Stimulated activated CD8-positive, alpha-beta memory T cell treated with anti-CD3 and anti-CD28 coated beads, Interleukin-12 subunit alpha, Interleukin-12 subunit beta, amount 100 ng/mL, for 1 hour (primary cell): ENCODE results near the gene LMOD1.
"Not testable (repeated sequence)": the region's sequence is repeated elsewhere in the genome, so short reads cannot be mapped to it uniquely, and the experiment has no call there.

Experiments
- DNase-seq: peaks from one replicate; pipeline ENCODE4 v3.0.0-alpha.2; 2020; ENCODE audit warnings: low read depth

Gene LMOD1

DNA sequence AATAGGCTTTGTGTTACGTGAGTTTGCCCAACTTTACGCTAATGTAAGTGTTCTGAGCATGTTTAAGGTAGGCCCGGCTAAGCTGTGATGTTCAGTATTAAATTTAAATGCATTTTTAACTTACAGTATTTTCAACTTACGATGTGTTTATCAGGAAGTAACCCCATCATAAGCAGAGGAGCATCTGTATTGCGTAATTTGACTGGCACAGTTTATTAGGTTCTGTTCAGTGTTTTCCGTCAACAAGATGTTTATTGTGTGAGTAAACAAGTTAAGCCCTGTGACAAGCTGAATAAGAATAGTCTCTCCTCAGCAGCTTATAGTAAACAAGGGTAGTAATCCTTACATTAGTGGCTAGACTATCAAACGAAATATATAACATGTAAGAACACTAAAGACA, 84.9 kb downstream of the LMOD1 start:
- DNase-seq: no peak

DNA sequence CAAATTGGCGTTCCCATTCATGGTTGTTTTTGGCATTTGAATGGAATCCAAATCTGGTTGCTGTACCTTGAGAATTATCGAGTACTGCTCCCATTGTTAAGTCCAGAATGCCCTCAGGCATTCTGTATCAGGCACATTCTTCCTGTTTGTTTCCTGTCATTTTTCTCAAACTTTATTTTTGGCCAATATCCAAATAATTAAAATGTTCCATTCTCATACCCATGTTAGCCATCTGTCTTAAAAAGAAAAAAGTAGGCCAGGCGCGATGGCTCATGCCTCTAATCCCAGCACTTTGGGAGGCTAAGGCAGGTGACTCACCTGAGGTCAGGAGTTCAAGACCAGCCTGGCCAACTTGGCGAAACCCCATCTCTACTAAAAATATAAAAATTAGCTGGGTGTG, 86.9 kb downstream of the LMOD1 start:
- DNase-seq: no peak

DNA sequence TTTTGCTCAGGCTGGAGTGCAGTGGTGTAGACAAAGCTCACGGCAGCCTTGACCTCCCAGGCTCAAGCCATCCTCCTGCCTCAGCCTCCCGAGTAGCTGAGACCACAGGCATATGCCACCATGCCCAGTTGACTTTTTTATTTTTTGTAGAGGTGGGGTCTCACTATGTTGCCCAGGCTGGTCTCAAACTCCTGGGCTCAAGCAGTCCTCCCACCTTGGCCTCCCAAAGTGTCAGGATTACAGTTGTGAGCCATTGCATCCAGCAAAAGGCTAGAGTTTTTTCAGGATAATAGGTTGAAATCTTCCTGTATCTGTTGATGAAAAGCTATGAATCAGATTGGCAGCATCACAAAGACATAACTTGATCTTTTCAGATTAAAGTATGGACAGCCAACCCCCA, 89.6 kb downstream of the LMOD1 start:
- DNase-seq: not testable (repeated sequence)

DNA sequence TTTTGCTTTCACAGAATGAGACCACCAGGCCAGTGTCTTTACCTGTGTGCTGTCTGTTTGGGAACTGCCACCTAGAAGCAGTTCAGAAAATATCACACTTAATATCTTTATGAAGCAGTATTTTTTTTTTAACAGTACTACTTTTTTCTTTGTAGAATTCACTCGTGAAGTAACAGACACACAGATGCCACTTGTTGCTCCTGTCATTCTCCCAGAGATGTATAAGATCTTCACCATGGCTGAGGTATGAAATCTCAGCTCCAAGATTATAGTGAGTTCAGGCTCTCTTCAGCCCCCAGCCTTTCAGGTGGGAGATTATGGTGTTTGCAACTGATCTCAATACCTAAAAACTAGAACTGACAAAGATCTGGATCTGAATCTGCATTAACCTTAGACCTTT, 94.4 kb downstream of the LMOD1 start:
- DNase-seq: no peak

DNA sequence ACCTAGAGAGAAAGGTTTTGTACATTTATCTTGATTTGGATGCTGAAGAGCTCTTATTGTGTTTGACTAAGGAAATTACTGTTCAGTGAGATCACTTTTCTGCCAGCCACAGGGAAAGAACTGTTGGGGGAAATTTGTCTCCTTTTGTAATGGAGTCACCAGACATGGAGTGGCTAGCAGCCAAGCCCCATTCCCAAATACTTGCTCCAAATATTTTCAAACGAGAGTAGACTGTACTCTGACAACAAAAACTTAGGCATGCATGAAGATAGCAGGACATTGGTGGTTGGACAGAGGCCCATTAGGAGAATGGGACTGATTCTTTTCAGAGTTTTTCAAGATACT, 96.3 kb downstream of the LMOD1 start:
- no peak for DNase-seq

DNA sequence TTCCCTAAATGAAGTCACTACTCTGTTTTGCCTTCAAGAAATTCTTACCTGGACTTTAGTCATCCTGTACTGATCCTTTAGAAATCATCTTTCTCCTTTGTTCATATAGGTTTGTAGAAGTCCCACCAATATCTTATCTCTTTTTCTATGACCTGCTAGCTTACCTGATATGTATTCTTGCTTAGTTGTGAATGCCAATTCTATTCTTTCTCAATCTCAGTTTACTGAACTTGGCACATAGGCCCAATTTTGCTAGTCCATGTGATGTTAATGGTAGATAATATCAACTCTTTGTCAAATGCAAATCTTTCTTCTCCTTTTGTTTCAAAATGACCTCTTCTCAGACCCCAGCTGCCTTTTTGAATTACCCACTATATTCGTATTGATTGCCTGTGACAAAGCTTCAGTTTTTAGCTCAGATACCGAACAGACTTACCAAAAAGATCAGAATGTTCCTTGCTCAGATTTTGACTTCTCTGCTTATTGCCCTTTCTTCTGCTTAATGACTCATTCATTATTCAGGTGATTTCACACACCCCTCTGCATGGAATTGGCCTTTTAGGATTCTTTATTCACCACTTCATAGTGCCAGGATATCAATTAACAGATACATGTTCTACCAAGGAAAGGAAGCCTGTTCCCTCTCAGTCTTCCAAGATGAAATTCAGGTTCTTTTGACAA, 96.8 kb downstream of the LMOD1 start:
- no peak for DNase-seq

DNA sequence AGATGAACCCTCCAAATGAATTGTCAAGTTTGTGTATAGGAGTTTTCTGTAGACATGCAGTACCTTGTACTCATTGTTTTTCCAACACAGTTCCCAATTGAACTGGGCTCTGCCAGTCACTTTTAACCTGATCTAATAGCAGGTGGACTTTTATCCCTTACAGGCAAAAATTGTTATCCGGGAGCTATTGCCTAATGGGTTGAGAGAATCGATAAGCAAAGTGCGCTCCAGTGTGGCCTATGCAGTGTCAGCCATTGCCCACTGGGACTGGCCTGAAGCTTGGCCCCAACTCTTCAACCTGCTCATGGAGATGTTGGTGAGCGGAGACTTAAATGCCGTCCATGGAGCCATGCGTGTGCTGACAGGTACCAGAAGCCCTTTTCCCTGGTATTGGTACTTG, 98.1 kb downstream of the LMOD1 start:
- DNase-seq: no peak

DNA sequence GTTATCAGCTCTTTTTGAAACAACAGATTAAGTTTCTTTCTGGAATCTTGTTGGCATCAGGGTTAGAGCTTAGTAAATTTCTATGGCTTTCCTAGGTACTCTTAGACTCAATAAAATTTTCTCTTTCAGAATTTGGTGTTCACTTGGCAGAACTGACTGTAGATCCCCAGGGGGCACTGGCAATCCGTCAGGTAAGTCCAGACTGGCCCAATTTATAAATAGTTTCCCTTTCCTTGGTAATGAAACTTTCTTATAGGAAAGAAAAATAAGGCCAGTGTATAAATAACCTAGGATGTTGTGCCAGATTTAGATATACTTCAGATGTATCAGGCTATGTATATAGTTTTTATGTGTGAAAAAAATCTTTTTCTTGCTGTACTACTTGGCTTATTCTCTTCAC, 99.2 kb downstream of the LMOD1 start:
- DNase-seq: no peak
